ENCODE results near the gene HK3. TPM values are rescaled to one million over a fixed set of nuclear protein-coding genes. Genes with fewer than 3 reads are reported as not detected.

Gene HK3
- total and polyA plus RNA-seq, 9 of the 15 experiments (the other 6 are each of a cell fraction or from before 2014, with no cell fraction given): 0.16 TPM; not detected in 8

DNA sequence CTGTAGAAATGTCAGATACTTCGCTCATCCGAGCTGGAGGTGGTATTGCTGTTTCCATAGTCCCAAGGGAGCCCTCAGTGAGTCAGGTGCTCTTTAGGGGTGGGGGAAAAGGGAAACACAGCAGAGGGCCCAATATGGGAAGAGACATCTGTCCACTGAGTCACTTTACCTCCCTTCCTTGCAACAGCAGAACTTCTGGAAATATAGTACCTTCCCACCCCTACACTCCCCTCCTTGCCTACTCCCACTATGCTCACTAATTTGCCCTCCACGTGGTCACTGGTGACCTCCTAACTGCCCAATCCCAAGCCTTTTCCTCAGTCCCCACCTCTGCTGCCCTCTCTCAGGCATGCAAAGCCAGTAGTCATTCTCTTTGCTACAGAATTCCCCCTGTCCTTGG lies 1.9 kb downstream of the HK3 start:
- ATAC-seq (no peak), DNase-seq (ENCODE audit: extremely low read depth in 1 of 4, low spot score in 3 of 4) (no peak), FAIRE-seq (no peak)
- CTCF ChIA-PET (ENCODE audit: low intra/inter-chr PET ratio): no interaction called here
- no peak overlapping the region for H3K4me2 ChIP-seq (ENCODE audit: insufficient read depth, low read length)
- no peaks in the 10 kb centered on the region for H3K4me1 ChIP-seq (replicated peaks in 1 of 2; ENCODE audit: control insufficient read depth in 2 of 2, insufficient read depth in 2 of 2, low read length in 2 of 2)
- no peak overlapping the region for H2AFZ ChIP-seq (ENCODE audit: low read depth, low read length)
- H4K20me1 ChIP-seq (replicated peaks; ENCODE audit: control insufficient read depth, insufficient read depth, low read length): no peaks in the 10 kb centered on the region
- in situ Hi-C loops (cut with MboI) (no loop called here), intact Hi-C loops (cut with micrococcal nuclease) (loop anchor here (10.0 kb wide), 1 partner anchor 218 kb away; no protein-coding TSS in a partner anchor)
- TF ChIP-seq HNRNPLL (IDR thresholded peaks at IDR 0.05; ENCODE audit: low read depth, low read length, poor library complexity, severe bottlenecking) (no peak), ZC3H11A (IDR thresholded peaks at IDR 0.05; ENCODE audit: low read depth, low read length) (no peak), TSHZ1 (CRISPR knock-in tag; IDR thresholded peaks at IDR 0.05) (no peak), SMAD2 (IDR thresholded peaks at IDR 0.05; ENCODE audit: low read depth, low read length) (no peak), TCF7L2 (IDR thresholded peaks at IDR 0.05; ENCODE audit: low read depth, low read length) (no peak), WHSC1 (IDR thresholded peaks at IDR 0.05; ENCODE audit: low read length) (no peak), POLR3A (IDR thresholded peaks at IDR 0.05; ENCODE audit: borderline replicate concordance, extremely low read depth, insufficient read depth, insufficient read length) (no peak)
- H3K9me1 ChIP-seq (ENCODE audit: control insufficient read depth, insufficient read depth, low read length): no peaks in the 10 kb centered on the region
- no peak overlapping the region for H3K27ac ChIP-seq (ENCODE audit: extremely low read depth, low read depth, low read length)
- no peak overlapping the region for H3K4me3 ChIP-seq
- H3K9ac ChIP-seq (ENCODE audit: insufficient read depth in 1 of 2, low read depth in 2 of 2, low read length in 2 of 2): no peak overlapping the region
- peaks cover 8 to 25% of the 10 kb centered on the region in 2 experiments; a peak in 3 of 5 replicates for H3K27me3 ChIP-seq (ENCODE audit: control insufficient read depth in 2 of 2, insufficient read depth in 2 of 2, low read length in 2 of 2)
- POLR2A ChIA-PET: interaction anchor here (0.7 to 1.2 kb wide), 2 partner anchors 62 to 180 kb away, joined by 3 read pairs; no protein-coding TSS in a partner anchor
- BruUV-seq (replicated peaks): no TSS peak
- H3K79me2 ChIP-seq (ENCODE audit: control insufficient read depth, insufficient read depth, low read length): no peaks in the 10 kb centered on the region
- 0% methylated on average over 3 of the region's 3 CpGs for WGBS (ENCODE audit: insufficient coverage, low coverage, missing lambda C conversion rate)
- peaks cover 5% of the 10 kb centered on the region; the same call in 1 of the 3 replicates for H3K36me3 ChIP-seq (ENCODE audit: control insufficient read depth, insufficient read depth, low read length)
- H3K9me3 ChIP-seq (replicated peaks; ENCODE audit: control insufficient read depth, insufficient read depth, low read depth, low read length): no peaks in the 10 kb centered on the region

Measured in K562 (cell line).